SK-MEL-5 (cell line): ENCODE results near the gene TOM1L2. TPM values are rescaled to one million over a fixed set of nuclear protein-coding genes. Genes with fewer than 3 reads are reported as not detected.
A peak's percentile ranks its signal among the peaks of the same experiment; 100 is the strongest.

ENCODE experiments used
- DNase-seq: peaks from one replicate; pipeline ENCODE4 v3.0.0-alpha.2; 2016; ENCODE audit warnings: low read depth, low spot score
- in situ Hi-C: cut with HindIII; loops from 2 replicates; pipeline ENCODE4 v1.10.0; 2016; ENCODE audit warnings: low sequenced_read_pairs, high pct_unique_total_duplicates, low pct_unique_long_range_greater_than_20kb
- total RNA-seq: library from RNA; depleted of rRNA; stranded (reverse); fragments of >200 nt; shearing (Covaris generic); gene quantifications from 2 replicates; pipeline ENCODE4 v1.2.3, GENCODE V29; 2014

Gene TOM1L2
- total RNA-seq, 1 experiment from 2014 or later: 7.7 TPM

DNA sequence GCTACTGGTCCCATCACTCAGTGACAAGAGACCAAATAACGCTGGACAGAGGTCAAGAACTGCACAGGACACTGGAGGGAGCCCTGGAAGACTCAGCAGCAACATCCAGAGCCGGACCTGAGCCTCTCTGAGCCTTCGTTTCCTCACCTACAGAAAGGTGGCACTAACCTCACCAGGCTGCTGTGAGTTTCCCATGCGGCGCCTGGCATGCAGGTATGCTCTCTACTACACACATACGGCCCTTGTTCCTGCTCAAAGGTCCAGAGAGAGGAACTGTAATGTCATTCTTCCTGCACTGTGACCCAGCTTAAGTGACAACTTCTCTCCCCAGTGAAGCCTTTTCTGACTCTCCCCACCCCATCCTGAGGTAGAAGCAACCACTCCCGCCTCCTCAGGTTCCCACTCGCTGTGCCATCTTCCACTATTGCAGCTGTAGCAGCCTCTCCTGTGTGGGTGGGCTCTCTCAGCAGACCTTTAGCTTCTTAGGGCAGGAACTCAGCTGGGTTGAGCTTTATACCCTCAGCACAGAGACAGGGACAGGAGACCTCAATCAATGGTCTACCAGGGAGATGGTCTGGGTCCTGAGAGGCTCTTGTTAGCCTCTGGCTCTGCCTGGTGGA lies 91.5 kb downstream of the TOM1L2 start:
- no peak for DNase-seq
- in situ Hi-C loops: loop anchor here (10.0 kb wide), 1 partner anchor 144 kb away; no protein-coding TSS in a partner anchor

DNA sequence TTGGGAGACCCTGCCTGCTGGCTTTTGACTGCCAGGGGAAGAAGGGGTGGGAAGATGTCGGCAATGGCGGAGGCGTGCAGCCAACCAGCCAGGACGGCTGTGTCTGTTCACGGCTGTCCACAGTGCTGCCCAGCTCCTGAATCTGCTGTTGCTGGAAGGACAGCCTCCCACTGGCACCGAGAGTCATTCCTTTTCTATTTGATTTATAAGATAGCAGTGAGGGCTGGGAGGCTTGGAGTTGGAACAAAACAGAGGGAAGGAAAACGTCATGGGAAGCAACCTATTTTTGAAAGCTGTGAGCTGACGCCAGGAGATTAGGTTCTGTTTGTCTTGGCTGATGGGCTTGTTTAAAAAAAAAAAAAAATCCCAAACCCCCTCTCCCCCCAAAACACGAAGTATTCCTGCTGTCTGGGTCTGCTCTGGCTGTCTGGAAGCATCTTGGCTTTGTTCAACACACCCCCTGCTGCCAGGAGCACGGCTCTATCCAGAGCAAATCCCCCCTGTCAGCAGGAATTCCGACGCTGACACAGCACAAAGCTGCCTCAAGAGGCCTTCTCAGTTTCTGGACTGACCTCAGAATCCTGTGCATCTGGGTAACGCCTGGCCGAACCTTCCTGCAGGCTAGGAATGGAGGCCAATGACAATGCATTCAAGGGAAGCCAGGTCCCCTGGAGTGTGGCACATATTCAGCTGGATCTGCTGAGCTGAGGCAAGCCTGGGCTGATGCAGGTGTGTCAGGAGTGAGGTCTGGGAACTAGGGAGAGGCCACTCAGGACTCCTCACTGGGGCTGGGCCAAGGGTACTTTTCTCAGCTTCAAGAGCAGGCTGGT lies 94.5 kb downstream of the TOM1L2 start:
- no peak for DNase-seq
- in situ Hi-C loops: no loop called here

DNA sequence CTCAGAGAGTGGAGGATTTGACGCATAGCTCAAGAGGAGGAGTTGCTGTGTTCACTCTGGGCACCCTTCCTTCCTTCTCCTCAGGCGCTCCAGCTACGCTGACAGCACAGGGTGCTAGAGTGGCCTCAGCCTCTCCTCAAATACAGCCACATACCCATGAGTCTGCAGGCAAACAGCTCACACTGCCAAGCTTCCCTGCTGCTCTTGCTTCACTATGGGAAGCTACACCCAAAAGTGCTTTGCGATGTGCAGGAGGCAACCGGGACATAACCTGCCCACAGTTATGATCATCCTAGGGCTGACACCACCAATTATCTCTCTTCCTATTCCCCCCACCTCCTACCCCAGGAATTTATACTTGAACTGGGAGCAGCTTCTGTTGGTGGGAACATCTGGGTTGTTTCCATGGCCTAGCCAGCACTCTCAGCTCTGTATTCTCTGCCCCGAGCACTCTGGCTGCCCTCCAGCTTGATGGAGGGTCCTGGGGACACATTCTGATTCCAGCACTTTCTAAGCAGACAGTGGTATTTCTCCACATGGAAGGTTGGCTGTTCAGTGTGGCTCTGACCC lies 95.2 kb downstream of the TOM1L2 start:
- DNase-seq: no peak
- in situ Hi-C loops: no loop called here

DNA sequence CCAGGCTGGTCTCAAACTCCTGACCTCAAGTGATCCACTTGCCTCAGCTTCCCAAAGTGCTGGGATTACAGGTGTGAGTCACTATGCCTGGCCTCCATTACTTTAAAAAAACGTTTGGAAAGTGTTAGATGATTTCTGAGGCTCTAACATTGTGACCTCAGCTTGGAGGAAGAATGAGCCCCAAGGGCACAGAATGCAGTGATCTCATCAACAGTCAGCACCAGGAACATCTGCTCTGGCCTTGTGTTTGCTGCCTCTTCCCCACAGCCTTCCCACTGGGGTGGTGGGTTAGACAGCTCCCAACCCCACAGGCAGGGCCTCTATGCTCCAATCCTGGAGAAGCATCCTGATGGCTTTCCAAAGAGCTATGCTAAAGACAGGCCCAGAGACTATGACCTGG lies 97.7 kb downstream of the TOM1L2 start:
- in situ Hi-C loops: no loop called here
- no peak for DNase-seq

DNA sequence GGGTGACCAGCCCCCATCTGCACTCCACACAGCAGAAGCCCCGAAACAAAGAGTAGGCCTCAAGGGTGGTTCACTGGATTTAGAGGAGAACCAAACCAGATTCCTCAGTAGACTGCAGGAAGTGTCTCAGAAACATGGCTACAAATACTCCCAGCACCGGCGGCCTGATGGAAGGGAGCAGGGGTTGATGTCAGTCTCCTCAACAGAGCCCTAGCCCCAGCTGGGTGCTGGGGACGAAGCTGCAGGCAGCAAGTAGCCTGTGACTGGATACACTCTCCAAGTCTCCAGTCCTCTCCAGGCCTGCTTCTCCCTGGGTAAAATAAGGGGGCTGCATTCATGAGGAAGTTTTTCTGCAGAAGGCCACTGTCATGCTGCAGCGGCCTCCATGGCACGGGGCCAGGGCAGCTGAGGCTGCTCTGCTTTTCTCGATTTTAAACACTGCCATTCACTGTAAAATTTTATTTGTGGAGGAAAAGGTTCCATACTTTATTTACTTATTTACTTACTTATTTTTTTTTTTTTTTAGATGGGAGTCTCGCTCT lies 98.7 kb downstream of the TOM1L2 start:
- no peak for DNase-seq
- in situ Hi-C loops: no loop called here

DNA sequence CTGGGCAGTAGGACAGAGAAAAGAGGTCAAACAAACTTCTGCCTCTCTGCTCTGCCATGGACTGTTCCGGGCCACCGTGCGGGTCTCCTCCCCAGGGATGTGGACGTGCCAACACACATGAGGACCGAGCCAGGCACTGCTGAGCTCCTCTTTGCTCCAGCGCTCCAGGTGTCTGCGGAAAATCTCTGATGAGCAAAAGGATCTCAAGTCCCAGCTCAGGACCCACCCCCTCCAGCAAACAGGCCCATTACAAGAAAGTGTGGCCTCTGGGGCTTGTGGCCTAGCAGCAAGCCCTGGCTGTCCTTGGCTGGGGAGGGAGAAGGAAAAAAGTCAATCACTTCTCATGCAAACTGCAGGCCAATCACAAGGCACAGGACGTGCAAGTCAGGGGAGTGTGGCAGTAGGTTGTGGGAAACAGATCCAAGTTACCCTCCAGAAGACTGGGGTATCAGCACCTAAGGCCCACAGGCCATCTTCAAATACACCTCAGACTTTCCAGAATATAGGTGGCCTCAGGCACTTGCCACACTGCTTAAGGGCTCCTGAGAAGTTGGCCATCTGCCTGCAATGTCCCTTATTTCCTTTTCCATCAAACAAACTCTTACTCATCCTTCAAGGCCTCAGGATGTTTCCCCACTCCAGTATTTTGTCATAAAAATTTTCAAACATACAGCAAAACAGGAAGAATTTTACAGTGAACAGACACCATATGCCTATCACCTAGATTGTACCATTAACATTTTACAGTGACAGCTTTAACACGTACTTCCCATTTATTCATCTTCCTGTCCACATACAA lies 99.5 kb downstream of the TOM1L2 start:
- DNase-seq: no peak
- in situ Hi-C loops: no loop called here

DNA sequence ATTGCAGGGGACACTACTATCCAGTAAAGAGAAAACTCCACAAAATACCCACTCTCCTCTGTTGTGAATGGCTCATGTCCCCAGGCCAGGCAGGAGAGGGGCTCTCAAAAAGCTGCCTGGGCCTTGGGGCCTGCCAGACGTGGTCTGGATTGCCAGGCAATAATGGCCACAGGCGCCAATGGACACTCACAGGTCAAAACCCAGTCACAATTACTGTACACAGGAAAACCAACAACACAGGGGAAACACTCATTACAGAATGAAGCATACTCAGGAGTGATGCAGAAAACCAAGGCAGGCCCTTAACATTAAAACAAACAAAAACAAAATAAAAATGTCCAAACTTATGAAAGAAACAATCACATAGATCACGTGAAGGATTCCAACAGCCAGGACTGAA lies 100.3 kb downstream of the TOM1L2 start:
- in situ Hi-C loops: no loop called here
- no peak for DNase-seq

DNA sequence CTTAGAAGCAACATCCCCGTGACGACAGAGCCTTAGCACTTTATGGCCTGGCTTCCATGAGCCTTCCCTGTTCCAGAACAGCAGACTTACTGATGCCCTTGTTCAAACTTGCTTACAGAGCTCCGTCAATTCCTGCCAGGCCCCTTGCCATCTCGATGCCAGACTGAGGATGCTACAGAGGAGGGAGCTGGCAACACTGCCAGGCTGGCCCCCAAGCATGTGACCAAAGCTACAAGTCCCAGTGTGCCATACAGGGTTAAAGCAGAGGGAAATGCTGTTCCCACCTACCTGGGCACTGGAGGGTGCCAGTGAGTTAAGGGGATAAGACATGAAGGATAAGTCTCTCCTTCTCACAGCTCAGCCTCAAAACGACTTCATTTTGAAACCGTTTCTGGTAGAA lies 102.0 kb downstream of the TOM1L2 start:
- DNase-seq: no peak
- in situ Hi-C loops: no loop called here

DNA sequence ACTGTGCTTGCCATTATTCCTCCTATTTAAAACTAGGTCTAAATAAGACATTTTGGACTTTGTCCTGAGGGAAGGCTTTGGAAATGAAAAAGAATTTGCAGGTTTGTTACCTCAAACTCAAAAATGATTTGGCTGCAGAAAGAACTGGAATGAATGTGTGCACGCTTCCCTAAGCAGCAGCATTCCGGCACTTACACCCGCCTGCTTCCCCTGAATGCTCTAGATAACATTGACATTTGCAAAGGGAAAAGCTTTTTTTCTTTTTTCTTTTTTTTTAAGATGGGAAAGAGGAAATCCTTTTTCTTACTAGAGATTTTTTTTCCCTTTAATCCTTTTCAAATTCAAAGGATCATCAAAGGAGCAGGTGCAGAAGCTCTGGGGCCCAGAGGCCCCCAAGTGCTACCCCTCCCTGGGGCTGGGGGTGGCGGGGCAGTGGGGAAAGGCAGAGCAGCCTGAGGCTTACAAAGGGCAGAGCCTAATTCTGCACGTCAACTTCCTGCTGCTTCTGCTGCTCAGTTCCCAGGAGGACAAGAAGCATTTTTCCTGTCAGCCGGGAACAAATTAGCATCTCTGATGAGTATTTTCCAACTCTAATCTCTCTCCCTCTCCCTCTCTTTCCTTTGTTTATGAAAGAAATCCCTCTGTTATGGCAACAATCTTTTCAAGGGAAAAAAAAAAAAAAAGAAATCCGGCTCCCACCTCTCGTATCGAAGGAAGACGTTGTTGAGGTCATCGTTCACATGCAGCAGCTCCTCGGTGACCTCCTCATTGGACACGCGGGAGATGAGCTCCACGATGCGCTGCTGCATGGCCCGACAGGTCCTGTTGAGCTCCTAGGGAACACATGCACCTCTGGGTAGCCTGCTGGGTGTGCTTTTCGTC lies 103.3 kb downstream of the TOM1L2 start:
- DNase-seq: no peak
- in situ Hi-C loops: no loop called here

DNA sequence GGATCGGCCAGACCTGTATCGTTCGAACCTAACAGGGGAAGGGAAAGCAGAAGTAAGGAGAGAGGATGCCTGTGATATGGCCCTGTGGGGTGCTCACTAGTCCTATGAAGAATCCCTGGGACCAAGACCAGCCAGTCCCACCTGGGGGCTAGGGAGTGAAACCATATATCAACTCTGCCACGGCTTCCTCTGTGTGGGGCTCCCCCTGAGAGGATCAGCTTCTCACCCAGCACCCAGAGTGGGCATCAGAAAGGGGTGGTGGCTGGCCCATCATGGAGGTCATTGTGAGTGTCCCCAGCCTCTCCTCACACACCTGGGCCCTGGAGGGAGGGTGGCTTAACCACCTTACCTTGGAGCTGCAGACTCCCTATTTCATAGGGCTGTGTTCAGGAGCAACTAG lies 105.3 kb downstream of the TOM1L2 start:
- no peak for DNase-seq
- in situ Hi-C loops: no loop called here

DNA sequence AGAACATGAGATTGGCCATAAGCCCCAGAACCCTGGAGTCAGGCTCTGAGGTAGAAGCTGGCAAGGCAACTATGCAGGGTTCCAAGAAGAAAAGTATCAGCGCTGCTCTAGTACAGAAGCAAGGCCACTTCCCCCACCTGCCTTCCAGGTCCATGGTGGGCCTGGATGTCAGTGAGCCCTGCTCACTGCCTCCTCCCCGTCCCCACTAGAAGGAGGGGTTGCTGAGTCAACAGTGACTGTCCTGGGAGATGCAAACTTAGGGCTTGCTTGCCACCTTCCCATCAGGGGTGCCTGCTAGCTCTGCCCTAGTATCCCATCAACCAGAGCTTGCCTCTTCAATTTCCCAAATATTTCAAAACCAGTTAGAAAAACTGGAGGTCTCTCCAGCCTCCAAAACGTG lies 105.8 kb downstream of the TOM1L2 start:
- in situ Hi-C loops: no loop called here
- DNase-seq: no peak

DNA sequence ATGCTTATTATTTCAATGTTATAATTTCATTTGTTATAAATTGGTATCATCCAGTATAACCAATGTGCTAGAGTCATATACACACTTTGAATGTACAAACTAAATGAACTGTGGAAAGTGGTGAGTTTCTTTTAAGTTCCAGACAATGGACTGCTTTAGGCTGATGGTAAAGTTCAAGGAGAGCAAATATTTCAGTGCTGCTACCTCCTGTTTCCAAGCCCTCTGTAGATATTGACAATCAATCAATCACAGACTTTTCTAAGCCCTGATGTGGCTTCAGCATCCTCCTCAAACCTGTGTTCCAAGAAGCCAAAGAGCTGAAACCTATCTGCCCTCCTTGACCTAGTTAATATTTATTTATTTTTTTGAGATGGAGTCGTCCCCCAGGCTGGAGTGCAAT lies 107.2 kb downstream of the TOM1L2 start:
- DNase-seq: no peak
- in situ Hi-C loops: no loop called here

DNA sequence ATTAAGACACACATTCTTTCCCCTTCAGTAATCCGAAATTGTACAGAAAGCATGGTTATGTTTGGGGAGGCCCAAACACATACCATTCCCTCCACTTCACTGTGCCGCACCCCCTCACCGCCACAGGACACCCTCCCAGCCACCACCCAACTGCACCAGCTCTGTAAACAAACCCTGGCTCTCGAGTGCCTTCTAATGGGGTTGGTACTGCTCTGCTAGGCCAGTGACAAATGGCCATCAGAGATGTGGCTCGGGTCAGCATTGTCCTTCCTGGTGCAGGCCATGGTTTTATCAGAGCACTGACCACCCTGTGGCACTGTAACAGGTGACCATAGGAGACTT lies 111.5 kb downstream of the TOM1L2 start:
- in situ Hi-C loops: no loop called here

DNA sequence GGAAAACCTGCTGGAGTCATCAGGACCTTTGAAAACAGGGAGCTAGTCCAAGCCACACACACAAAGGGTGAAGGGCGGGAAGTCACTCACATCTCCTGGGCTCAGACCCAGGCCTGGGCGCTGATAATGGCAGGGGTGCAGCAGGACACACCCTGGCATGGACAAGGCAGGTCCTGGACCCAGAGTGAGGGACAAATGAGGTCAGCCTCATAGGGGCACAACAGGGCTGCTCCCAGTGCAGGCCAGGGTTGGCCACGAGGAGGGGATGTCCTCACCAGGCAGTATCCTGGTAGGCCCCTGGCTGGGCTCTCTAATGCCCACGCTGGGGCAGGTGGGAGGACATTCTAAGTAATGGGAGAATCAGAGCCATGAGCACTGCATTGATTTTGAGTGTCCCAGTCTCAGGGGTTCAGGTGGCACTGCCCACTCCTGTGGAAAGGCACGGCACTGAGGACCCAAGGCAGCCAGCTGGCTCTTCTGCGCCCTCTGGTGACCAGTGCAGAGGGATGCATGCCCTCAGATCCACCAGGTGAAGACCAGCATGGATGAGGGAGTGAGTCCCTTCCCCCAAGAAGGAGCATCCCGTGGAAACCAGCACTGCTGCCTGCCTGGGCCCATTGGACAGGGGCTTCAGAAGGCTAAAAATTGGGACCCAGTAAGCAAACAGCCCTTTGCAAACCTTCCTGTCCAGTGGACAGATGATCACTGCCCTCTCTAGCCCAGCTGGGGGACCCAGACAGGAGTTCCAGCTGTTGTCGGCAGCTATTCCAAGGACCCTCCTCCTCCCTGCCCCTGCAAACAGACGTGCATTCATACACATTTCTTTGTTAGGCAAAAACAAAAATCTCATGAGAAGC lies 112.1 kb downstream of the TOM1L2 start:
- in situ Hi-C loops: no loop called here
- peak; percentile 73 for DNase-seq

More for the DNA sequence above, 111.5 kb downstream of the TOM1L2 start:
- DNase-seq: no peak

DNA sequence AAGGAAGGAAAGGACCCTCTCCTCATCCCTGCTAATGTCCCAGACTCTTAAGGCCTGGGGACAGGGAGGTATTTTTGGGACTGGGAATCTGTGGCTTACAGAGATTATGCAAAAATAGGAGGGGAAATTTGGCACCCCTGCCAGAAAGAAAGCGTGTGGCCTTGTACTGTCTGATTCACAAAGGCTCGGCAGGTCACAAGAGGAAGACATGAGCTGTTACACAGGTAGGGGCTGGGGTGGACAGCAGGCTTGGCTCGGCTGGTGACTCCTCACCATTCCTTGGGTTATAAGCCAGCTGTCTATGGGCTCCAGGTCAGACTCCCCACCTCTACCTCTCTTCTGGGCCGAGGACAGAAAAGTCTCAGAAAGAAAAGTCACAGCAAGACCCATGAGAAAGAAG lies 114.7 kb downstream of the TOM1L2 start:
- in situ Hi-C loops: no loop called here

DNA sequence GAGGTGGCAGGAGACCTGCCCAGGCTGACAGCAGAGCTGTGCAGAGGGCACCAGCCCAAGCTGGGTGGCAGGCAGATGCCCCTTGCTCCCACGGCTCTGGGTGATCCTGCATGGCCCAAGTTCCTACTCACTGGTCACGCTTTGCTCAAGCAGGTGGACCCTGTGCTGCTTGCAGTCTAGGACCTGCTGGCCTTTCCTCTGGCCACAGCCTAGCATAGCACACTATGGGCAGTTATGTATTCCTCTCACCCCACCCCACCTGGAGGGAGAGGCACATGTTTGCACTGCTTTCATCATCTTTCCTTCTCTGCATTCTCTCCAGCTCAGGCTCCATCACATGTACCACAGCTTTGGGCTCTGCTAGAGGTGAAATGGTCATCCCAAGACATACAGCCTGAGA lies 115.8 kb downstream of the TOM1L2 start:
- no peak for DNase-seq
- in situ Hi-C loops: no loop called here

More for the DNA sequence above, 114.7 kb downstream of the TOM1L2 start:
- no peak for DNase-seq
